ENCODE measurements around the gene VSNL1. TPM values are rescaled to one million over a fixed set of nuclear protein-coding genes. Genes with fewer than 3 reads are reported as not detected.

VSNL1 gene
- polyA plus RNA-seq, 1 donor: 7.0 TPM

DNA sequence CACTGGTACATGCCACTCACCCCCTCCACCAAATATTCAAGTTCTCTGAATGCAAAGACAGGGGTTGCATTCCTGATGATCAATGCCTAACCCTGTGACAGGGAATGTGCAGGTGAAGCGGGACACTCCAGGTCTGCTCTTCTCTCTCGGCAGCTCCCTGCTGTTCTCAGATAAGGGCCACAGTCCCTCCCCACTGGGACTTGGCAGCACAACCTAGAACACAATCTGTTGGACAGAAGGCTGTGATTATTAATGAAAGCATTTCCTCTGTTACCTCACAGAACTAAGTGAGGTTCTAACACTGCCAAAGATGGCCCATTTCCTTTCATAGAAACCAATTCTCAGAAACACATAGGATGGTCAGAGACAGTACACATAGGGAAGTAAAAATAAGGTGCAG is 42.7 kb downstream of the VSNL1 start:
- DNase-seq: no peak

DNA sequence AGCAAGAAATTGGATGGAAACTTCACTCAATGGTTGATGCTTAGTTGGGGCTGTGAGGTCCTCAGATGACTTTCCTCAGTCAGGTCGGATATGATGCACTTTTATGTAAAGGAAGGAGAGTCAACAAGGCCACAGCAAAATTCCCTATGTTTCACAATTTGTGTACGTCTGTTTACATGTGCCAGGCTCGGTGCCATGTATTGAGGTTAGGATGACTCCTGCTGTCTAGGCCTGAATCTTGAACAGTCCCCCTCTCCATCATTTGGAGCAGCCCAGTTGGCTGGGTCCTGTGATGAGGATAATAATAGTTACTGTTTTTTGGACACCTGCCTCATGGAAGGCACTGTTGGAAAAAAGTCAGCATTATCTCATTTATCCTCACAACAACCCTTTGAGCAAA is 43.1 kb downstream of the VSNL1 start:
- no peak for DNase-seq

DNA sequence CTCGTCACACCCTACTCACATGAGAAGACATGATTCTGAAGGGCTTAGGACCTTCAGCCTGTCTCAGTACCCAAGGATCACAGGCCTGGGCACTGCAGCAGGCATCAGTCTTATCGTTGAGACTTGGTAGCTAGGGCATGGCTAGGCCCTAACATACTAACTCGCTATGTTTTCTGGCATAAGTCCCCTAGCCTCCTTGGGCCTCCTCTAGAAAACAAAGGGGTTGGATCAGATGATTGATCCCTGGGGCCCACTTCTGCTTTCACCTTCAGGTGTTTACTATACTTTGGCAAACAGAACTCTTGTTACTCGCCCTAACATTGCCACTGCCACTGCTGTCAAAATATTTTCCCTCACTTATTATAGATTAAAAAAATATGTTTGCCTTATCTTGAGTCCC is 44.2 kb downstream of the VSNL1 start:
- no peak for DNase-seq

DNA sequence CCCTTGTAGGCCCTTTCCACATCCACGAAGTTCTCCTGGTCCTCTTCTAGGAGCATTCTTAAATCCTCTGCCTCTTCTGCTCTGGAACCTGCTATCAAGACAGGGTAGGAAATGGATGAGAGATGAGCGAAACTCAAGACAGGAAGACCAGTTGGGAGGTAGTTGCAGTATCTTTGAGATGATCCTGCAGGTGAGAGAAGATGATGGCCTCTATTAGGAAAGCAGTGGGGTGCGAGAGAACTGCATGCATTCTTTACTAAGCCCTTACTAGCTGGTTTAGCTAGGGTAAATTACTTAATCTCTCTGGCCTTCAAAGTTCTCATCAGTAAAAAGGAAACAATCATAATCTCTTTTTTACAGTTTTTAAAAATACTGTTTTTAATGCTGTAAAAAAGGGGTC is 47.0 kb downstream of the VSNL1 start:
- DNase-seq: no peak

DNA sequence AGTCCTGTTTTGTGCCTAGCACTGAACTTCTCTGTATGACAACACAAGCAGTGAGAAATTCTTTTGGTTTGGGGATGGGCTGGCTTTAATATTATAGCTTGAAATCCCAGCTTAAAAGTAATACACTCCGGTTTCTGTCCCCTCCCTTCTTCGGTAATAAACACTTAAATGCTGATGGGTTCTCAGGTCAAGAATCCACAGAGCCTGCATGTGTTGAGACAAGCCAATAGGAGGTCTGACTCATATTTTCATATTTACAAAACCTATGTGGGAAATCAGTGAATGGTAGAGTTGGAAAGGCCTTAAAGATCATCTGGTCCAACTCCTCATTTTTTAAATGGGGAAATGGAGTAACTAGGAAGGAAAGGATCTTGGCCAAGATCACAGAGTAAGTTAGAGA is 47.5 kb downstream of the VSNL1 start:
- no peak for DNase-seq

DNA sequence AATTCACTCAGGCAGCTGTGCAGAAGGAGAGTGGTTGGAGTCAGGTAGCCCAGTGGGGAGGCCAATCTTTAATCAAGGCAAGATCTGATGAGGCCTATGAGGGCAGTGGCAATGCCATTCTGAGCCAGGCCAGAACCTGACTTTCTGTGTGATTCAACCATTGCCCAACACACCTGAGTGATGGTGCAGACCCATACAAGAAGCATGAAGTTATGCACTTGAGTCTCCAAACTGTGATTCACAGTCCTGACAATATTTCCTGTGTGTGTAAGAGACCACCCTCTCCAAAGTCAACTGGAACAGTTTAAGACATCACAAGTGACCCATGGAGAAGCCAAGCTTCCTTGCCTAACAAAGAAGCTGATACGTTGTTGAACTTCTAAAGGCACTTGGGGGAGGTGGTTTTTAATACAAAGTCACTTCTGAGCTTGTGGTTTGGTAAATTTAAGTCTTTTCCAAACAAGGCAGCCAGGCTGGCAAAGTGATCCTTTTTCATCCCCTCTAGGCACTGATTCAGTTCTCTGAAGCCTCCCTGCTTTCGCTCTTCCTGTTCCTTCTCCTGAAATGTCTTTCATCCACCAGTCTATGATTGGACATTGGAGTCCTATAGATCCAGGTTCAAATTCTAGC is 49.0 kb downstream of the VSNL1 start:
- no peak for DNase-seq

DNA sequence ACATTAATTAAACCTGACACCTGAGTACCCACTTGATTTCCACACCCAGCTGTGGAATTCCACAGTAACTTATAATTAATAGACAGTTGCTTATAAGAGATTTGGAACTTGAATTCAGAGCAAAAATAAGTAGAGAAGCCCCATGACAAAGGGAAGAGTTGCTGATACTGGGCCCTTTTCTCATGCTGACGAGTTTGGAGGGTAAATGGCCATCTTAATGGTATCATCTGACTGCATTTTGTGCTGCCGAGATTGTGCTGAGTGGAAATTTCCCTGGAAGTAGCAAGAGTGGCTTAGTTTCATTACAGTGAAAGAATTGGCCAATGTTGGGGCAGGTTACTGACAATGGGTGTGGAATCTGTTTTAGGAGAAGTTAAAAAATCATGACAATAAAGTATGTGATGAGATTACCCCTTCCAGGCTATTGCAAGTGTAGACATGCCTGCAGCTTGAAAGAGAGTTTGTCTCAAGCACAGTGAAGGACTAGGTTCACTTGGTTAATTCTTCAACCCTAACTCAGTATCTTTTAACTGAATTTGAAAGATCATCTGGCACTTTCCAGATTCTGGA is 49.9 kb downstream of the VSNL1 start:
- DNase-seq: no peak

DNA sequence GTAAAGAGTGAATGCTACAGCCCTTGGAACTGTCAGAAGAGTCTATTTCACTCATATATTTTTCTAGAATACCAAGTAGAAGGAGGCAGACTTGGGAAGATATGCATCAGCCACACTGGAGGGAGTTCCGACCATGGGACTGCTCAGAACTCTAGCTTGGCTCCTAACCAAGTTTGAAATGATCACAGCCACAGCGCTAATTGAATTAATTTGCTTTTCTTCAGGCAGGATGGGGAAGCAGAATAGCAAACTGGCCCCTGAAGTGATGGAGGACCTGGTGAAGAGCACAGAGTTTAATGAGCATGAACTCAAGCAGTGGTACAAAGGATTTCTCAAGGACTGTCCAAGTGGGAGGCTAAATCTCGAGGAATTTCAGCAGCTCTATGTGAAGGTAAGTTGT is 51.4 kb downstream of the VSNL1 start:
- DNase-seq: no peak

DNA sequence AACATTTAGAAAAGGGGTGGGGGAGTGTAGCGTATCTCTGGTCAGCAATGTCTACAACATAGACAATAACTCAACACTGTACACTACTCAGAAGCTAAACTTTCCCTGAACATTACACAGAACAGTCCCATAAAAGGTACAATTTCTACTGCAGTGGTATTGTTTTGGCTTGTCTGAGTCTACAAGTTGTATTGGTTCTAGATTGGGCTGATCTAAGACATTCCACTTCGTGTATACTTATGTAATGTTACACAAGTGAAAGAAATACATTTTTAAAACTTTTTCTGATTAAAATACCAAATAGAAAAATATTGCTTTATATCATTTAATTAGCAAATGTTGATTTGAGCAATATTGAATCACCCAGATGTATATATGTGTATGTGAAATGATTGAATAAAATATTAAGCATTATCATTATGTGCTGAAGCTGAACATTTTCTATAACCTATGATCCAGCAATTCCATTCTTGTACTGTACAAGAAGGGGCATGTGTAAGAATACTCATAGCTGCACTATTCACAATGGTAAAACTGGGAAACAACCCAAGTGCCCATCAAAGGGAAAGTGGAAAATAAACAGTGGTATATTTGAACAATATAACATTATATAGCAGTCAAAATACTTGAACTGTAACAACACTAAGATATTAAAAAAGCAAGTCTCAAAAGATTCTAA is 52.4 kb downstream of the VSNL1 start:
- no peak for DNase-seq

DNA sequence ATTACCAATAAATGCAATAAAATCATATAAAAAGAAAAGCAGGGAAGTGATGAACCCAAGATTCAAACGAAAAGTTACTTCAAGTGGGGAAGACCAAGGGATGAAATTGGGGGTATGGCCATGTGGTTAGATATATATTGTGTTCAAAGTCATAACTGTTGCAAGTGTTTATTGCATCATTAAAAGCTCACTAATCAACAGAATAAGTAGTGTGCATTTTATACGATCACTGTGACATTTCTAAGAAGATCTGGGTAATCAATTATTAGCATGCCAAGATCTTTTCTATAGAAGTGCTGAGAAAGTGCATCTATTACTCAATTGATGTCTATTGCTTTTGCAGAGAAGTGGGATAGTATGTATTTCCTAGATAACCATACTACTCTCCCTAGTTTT is 52.9 kb downstream of the VSNL1 start:
- no peak for DNase-seq

DNA sequence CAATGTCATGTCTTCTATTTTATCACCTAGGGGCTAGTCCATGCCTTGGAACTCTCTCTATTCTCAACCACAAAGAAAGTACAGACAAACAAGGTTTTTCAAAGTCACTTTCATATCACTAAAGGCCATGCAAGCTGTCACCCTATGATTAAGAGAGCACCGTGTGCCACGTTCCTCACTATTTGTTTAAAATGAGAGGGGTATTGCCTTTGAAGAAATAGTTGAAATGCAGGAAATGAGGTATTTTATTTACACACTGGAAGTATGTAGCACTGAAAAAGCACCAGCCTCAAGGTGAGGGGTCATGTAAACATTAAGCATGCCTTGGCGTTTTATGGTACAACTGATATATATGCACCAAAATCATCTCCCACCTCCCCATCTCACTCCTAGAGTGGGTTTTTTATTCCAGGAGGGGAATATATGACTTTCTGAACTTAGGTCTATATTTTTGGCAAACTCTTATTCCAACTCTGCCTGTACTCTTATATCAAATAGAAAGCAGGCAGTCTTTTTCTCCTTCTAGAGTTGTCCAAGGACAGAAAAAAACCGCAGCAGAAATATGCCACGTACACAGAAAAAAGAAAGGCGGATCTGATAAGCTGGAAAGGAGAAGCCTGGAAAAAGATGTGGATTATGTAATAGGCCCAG is 53.5 kb downstream of the VSNL1 start:
- DNase-seq: no peak

DNA sequence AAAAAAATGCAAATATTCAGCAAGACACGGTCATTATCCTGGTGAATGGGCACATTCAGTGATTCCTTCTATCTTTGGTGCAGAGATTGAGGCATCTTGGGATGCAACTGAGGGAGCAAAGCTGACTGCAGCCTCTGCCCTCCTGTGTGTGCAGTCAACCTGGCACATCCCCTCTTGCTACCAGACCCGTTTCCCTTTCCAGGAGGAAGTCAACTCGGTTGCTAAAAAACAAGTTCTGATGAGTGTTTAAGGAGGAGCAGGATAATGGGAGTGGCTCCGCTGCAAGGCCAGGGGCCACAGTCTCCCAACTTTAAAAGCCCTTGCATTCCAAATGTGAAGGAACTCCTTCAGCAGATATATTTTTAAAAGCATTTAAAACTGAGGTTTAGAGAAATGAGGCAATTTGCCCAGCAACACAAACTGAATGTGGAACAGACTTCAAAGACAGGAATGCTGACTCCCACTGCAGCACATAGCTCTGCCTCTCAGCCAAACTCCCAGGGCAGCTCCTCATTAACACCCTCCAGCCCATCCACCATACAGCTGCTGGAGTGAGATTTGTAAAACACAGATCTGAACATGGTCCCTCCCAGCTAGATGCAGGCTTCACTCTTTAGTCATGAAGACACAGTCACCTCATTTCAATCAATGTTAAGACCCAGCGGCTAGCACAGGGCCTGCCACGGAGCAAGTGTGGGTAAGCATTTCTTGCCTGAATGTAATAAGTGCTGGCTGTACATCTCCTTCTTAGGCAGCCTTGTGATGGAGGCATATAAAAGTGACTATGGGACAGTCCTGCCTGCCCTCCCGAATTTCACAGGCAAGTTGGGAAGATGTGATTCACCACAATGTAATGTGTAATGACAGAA is 54.3 kb downstream of the VSNL1 start:
- no peak for DNase-seq

DNA sequence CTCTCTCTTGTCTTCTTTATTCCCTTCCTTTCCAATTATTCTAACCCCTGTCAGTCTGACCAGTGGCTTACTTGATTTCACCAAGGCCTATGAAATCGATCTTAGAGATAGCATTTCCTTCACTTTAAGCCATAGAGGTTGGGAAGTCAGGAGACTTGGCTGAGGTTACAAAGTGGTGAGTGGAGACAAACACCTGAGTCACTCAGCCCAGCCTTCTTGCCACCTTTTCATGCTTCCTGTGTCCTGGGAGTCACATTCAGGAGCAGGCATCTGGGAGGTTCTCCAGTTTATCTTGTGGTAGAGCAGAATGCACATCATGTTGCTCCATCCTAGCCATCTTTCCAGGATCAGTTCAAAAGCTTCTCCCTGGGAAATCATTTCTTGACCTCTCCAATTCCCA is 59.1 kb downstream of the VSNL1 start:
- no peak for DNase-seq

DNA sequence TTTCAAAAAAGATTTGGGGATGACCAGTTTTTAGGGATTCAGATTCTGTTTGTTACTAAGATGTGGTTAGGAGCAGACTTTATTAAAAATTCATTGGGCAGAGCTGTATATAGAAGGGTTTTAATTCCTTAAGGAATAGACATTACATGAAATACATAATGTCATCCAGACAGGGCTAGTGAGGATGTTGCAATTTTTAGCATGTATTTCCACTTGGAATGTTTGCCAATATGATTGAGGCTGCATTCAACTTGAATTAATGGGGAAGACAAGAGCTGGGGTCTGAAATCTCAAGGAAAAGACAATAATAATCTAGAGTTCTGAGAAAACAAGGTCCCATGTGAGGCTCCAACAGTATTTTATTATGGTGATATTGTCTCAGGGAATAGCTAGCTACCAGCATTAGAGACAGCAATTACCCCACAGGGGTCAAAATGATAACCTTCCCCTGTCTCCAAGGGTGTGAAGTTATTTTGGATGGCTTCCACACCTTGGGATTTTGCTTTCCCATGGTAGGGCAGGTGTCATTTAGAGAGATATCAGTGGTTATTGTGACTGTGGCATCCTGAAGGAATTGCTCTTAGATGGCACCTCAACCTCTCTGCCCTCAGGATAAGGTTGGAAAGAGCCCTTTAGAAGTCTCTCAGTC is 60.2 kb downstream of the VSNL1 start:
- no peak for DNase-seq

DNA sequence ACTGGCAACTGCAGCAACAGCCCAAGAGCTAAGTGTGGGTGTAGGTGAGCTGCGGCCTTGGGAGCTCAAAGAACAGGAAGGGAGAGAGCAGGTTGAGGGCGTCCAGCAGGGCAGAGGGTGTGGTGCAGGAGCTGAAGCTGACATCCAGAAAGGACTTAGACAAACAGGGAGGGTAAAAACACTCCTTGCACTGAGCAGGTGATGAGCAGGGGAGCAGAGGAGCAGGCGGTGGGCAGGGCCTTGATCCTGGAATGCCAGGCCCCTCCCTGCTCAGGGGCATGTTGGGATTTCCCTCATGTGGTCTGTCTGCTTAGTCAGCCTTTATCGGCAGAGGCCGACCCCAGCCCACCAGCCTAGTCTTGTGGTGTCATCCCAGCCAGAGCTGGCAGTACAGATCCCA is 63.6 kb downstream of the VSNL1 start:
- DNase-seq: no peak

DNA sequence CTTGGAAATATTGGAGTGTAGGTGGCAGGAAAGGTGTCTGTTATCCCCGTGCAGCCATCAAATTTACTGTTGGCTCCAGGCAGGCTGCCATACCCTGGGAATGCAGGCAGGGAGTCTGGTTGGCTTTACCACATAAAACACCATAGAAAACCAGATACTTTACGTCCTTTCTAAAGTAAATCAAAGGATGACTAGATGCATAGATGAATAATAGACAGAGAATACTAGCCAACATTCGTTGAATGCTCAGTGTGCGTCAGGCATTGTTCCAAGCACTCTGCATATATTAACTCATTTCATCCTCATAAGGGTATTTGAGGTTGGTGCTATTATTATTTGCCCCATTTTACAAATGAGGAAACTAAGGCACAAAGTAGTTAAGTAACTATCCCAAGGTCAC is 65.2 kb downstream of the VSNL1 start:
- DNase-seq: no peak

DNA sequence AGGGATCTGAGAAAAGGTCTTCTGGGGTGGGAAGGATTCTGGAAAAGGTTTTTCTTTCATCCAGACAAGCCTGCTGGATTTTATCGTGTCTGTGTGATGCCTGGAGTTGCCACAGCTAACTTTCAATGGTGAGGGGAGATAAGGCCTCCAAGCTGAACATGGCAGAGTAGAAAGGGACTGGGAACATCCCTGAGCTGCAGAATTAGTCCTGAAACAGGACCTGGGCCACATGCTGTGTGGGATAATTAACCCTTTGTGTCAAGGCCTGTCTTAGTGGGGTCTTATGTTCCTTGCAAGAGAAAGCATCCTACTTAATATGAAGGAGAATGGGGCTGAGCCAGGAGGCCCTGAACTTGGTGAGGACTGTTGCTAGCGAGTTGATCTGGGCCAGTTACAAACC is 66.4 kb downstream of the VSNL1 start:
- DNase-seq: no peak

DNA sequence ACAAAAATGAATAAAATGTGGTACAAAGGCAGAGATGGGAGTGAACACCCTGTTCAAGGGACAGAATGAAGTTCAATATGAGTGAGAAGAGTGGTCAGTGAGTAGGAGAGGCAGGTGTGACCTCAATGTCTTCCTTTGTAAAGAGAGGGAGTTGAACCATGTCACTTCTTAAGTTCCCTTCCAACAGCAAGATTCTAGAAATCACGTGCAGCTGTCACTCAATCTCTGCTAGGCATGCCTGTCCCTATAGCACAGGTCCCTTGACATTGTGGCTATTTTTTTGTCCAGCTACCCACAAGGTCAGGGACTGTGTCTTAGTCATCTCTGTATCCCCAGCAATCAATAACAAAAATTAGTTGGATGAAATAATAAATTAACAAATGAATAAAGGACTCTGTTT is 66.9 kb downstream of the VSNL1 start:
- no peak for DNase-seq

DNA sequence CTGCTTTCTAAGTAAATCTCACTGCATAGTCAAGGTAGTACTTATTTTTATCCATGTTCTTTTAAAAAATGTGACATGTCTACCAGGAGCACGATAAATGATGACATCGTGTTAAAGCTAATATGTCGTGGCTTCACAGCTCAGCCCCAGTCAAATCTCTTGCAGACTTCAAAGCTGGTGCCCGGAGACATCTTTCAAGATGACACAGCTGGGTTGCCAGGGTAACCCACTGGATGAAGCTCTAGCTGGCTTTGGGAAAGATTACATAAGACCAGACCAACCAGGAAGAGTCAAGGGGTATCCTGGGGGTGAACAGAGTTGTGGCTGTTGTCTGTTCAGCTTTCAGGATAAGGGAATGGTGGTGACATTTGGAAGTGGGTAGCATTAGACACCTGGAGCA is 67.8 kb downstream of the VSNL1 start:
- DNase-seq: no peak

DNA sequence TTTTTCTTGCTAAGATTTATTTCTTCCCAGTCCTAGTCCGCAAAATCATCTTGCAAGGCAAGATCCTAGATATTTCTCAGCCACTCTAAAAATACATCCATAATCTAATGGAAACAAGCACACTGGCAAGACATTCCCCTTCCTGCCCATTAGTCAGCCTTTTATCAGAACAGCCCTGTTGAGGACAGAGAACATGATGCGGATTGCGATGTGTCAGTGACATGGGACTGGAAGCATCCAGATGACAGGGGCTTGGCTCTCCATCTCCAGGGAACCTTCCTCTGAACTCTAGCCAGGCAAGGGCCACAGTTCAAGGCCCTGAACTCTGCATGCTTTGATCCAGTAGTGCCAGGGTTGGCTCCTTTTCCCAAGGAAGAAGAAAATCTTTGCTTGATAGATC is 70.0 kb downstream of the VSNL1 start:
- no peak for DNase-seq

DNA sequence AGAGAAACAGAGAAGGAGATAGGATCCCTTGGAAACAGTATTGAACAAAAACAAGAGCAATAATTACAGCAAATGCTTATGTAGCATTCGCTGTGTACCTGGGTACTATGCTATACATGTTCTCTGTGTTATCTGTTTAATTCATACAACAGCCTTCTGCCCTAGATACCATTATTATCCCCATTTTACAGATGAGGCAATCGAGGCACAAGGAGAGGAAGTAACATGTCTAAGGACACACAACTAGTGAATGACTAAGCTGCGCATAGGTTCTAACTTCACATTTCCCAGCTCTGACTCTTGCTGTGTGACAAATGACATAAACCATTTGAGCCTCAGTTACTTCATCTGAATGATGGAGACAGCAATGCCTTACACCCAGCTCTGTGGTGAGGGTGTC is 70.5 kb downstream of the VSNL1 start:
- no peak for DNase-seq

DNA sequence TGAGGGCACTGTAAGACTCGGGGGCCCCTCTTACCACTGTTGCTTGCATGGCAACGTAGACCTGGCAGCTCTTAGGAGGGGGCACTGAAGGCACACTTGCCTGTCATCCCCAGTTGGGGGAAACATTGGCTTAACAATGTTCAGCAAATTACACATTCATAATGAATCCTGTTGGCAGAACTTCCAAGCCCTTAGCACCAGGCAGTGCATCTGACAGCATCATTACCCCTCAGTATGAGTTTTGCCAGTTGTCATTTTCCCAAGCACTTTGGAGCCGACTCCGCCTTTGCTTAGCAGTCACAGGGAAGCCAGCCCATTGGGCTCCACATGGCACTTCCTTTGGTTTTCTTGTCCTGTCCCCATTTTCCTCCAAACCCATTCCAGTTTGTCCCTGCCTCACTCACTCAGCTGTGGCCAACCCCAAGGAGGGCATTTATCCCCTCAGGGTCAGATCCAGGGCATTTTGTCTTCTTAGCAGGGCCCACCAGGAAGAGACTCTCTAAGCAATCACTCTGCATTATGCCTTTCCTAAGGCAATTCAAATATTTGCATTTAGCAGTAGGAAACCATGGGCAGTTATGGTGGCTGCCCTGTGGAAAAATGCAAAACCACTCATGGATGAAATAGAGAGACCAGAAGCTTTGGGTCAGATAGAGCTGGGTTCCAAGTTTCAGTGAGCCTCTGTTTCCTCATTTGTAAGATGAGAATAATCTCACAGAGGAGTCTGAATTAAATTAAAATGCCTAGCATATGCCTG is 73.9 kb downstream of the VSNL1 start:
- DNase-seq: no peak

Data from hindlimb muscle (tissue), 1 donor.